Ascending aorta (tissue), 2 donors: Measurements from ENCODE around the gene RCOR2. TPM values are rescaled to one million over a fixed set of nuclear protein-coding genes. Genes with fewer than 3 reads are reported as not detected.

Source experiments
- DNase-seq, 2 donors: peaks; one replicate each; pipeline ENCODE4 v3.0.0-alpha.2; 2019; ENCODE audit warnings: low spot score in 2 of 2
- H3K27ac ChIP-seq, 2 donors: fragments of 200-600 bp; sonication (generic); one replicate each; pipeline ENCODE4 v1.5.1; 2016 to 2017; ENCODE audit warnings: mild to moderate bottlenecking in 1 of 2
- H3K27me3 ChIP-seq: fragments of 200-600 bp; sonication (generic); one replicate; pipeline ENCODE4 v1.5.1; 2017
- H3K36me3 ChIP-seq, 2 donors: fragments of 200-600 bp; sonication (generic); one replicate each; pipeline ENCODE4 v1.5.1; 2016
- H3K4me1 ChIP-seq, 2 donors: fragments of 200-600 bp; sonication (generic); one replicate each; pipeline ENCODE4 v1.5.1; 2016 to 2017; ENCODE audit warnings: mild to moderate bottlenecking in 1 of 2
- H3K4me3 ChIP-seq, 2 donors: fragments of 200-600 bp; sonication (generic); one replicate each; pipeline ENCODE4 v1.5.1; 2016 to 2017; ENCODE audit warnings: mild to moderate bottlenecking in 1 of 2
- H3K9me3 ChIP-seq, 2 donors: fragments of 200-600 bp; sonication (generic); one replicate each; pipeline ENCODE4 v1.5.1; 2016
- CTCF ChIP-seq, 3 experiments: fragments of 200-600 bp in 2 of 3; fragments of 450-650 bp in 1 of 3; sonication (generic) in 2 of 3; IDR thresholded peaks; one replicate each; pipeline ENCODE4 v1.5.1; 2016 to 2019; ENCODE audit warnings: antibody characterized with exemption in 3 of 3, mild to moderate bottlenecking in 1 of 3, moderate library complexity in 1 of 3
- intact Hi-C: fragments of 100-400 bp; cut with DNase I; formaldehyde crosslinking; loops from one replicate; pipeline ENCODE4 v1.15.1; 2023
- total RNA-seq: library from RNA; depleted of rRNA; stranded (reverse); fragments of >200 nt; gene quantifications from one replicate; pipeline ENCODE4 v1.1.0, GENCODE V29; 2016

RCOR2 gene
- total RNA-seq, 1 donor from 2014 or later: not detected

- H3K36me3 ChIP-seq: peaks cover 0 to 5% of the 10 kb centered on the region in 2 donors
- intact Hi-C loops: no loop called here
- no peak overlapping the region for H3K27ac ChIP-seq
- no peaks in the 10 kb centered on the region for H3K27me3 ChIP-seq
- no peak for TF ChIP-seq CTCF (IDR thresholded peaks at IDR 0.05)
- H3K9me3 ChIP-seq: no peaks in the 10 kb centered on the region
- DNase-seq: no peak
- peaks cover 8 to 23% of the 10 kb centered on the region in 2 donors for H3K4me1 ChIP-seq
- H3K4me3 ChIP-seq: no peak overlapping the region
These were observed 26.6 kb downstream of the RCOR2 start for GRCh38 chr11:63890368-63890767.

GRCh38 chr11:63889344-63889743 is 27.6 kb downstream of the RCOR2 start:
- no peaks in the 10 kb centered on the region for H3K36me3 ChIP-seq
- H3K4me3 ChIP-seq: no peak overlapping the region
- H3K27ac ChIP-seq: peak overlapping the region; percentile 73 to 76
- H3K27me3 ChIP-seq: no peaks in the 10 kb centered on the region
- H3K4me1 ChIP-seq: peaks cover 8 to 23% of the 10 kb centered on the region in 2 donors
- no peak for DNase-seq
- no peak for TF ChIP-seq CTCF (IDR thresholded peaks at IDR 0.05)
- H3K9me3 ChIP-seq: no peaks in the 10 kb centered on the region
- intact Hi-C loops: loop anchor here (5.0 kb wide), 1 partner anchor 52 kb away; the partner anchor contains the start of gene MARK2

GRCh38 chr11:63888170-63889086 is 28.5 kb downstream of the RCOR2 start:
- intact Hi-C loops: loop anchor here (5.0 kb wide), 1 partner anchor 51 kb away; the partner anchor contains the start of gene MARK2
- Histone ChIP-seq H3K9me3 (no peaks in the 10 kb centered on the region), H3K4me3 (peak overlapping the region; percentile 34 to 63), H3K36me3 (no peaks in the 10 kb centered on the region), H3K27ac (peak overlapping the region; percentile 73 to 76), H3K27me3 (no peaks in the 10 kb centered on the region), H3K4me1 (peaks cover 8 to 23% of the 10 kb centered on the region in 2 donors)
- DNase-seq: peak; percentile 25 to 83
- no peak for TF ChIP-seq CTCF (IDR thresholded peaks at IDR 0.05)

GRCh38 chr11:63887386-63887999 is 29.5 kb downstream of the RCOR2 start:
- intact Hi-C loops: loop anchor here (5.0 kb wide), 1 partner anchor 50 kb away; the partner anchor contains the start of gene MARK2
- Histone ChIP-seq H3K4me3 (peak overlapping the region in 1 of 2 donors; percentile 63), H3K9me3 (no peaks in the 10 kb centered on the region)

More at GRCh38 chr11:63887386-63887999, 29.5 kb downstream of the RCOR2 start:
- no peak for TF ChIP-seq CTCF (IDR thresholded peaks at IDR 0.05)
- H3K27me3 ChIP-seq: no peaks in the 10 kb centered on the region
- H3K27ac ChIP-seq: peak overlapping the region; percentile 73 to 76
- peaks cover 8 to 26% of the 10 kb centered on the region in 2 donors for H3K4me1 ChIP-seq
- H3K36me3 ChIP-seq: no peaks in the 10 kb centered on the region
- DNase-seq: no peak
